ENCODE measurements around the gene NINJ2. TPM values are rescaled to one million over a fixed set of nuclear protein-coding genes. Genes with fewer than 3 reads are reported as not detected.

Gene NINJ2
- total RNA-seq, 4 donors from 2014 or later: 8.6 to 28.9 (median 17.5) TPM

- no peak for TF ChIP-seq CTCF (IDR thresholded peaks at IDR 0.05)
- ATAC-seq (ENCODE audit: low FRiP score) (no peak), DNase-seq (ENCODE audit: low spot score) (no peak)
Measured at GRCh38 chr12:681568-682256, 18.5 kb upstream of the NINJ2 start.

DNA sequence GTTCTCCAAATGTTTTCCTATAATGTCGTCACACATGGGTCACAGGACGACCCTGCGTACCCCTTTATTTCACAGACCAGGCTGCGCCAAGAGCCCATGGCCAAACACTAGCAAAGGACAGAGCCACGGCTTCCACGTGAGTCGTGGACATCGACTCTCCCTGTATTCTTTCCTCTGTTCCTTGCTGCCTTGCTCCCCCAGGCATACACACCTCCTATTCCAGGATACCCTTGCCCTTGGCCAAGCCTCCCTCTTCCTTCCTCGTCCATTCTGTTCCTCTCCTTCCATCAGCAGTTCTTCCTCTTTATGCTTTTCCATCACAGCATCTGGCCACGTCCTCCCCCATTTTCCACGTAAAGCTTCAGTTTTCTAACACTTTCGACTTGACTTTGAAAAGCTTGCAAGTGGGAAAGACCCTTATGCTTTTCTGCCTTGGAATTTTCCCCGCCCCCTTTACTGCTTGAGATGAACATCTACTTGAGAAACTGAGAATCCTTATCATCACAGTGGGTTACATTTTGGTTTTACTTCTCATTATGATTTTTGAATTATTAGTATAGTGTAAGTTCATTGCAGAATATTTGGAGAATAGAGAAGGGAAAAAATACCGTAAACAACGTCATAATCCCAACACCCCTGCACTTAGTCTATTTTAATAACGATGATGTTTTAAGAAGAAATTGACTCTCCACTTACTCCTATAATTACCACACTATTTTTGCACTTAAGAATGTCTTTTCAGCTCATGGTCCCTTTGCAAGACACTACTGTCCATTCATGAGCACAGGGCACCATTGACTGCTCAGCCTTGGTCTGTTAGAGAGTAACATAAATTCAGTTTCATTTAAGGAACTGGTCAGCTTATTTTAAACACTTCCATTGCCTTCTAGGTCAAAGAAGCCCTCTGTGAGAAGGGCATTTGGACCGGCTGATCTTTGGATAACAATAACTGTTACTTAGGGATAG lies 15.8 kb upstream of the NINJ2 start:
- ATAC-seq (ENCODE audit: low FRiP score) (no peak), DNase-seq (ENCODE audit: low spot score) (no peak)

DNA sequence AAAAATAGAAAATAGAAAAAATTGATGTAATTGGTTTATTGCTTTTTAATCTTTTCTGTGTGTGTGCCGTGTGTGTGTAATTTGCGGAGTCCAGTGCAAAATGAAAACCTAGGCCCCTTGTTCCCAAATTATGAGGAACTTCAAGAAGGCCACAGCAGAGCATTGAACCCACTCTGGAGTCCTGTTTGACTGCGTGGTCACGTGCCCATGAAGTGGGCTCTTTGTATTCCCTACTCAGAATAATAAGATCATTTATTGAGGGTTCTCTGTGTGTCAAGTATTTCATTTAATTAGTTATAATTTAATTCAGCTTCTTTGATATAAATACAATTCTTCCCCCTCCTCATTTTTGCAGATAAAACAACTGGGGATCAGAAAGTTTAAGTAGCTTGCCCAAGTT lies 12.3 kb upstream of the NINJ2 start:
- TF ChIP-seq CTCF (IDR thresholded peaks at IDR 0.05): no peak
- DNase-seq (ENCODE audit: low spot score) (no peak), ATAC-seq (ENCODE audit: low FRiP score) (no peak)

More for the DNA sequence above, 15.8 kb upstream of the NINJ2 start:
- no peak for TF ChIP-seq CTCF (IDR thresholded peaks at IDR 0.05)

DNA sequence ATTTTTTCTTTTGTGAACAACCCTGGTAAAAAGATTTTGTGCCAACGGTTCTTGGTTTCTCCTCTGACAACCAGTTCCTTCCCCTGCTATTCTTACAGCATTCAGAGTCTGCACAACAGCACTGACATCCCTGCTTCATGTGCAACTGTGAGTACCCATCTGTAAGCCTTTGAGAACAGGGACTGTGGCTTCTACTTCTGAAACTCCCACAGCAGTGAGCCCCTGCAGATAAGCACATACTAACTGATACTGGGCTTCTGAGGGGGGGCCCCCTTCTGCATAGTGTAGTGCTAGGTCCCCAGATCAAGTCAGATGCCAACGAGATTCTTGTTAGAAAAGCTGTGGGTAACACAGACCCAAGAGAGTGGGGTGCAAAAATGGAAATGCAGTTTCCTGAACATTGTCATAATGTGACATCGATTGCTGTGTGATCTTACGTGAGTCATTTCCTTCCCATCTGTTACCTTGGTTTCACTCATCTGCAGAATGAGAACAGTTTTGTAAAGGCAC lies 11.1 kb upstream of the NINJ2 start:
- no peak for ATAC-seq (ENCODE audit: low FRiP score)

DNA sequence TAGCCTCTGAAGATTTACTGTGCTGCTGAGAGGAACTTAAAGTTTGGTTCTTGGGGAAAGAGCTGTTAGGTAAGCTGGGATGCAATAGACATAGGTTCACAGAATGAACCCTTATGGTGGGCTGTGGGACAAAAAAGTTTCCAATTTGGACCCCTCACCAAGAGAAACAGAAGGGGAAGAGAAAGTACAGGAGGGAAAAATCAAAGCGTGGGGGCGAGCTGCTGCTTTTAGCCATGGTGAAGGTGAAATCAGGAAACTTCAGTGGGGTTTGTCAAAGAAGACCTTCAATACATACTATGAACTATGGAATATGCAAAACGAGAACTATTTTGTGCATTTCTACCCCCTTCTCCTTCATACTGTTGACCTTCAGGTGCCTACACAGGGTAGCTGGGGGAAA lies 10.6 kb upstream of the NINJ2 start:
- no peak for TF ChIP-seq CTCF (IDR thresholded peaks at IDR 0.05)
- ATAC-seq (ENCODE audit: low FRiP score) (no peak), DNase-seq (ENCODE audit: low spot score) (no peak)

More for the DNA sequence above, 11.1 kb upstream of the NINJ2 start:
- TF ChIP-seq CTCF (IDR thresholded peaks at IDR 0.05): no peak
- DNase-seq (ENCODE audit: low spot score): no peak

DNA sequence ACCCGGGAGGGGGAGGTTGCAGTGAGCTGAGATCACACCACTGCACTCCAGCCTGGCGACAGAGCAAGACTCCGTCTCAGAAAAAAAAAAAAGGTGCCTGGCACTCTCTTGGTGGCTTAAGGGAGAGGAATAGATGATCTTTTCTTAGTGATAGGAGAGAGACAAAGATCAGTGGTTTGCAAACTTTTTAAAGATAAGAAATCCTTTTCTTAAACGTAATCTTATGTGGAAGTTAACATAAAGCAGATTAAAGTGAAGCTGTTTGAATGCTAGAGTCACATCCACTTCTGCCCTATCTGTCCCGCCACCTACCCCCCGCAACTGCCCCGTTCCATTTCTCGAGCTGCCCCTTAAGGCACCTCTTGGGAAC lies 6.3 kb upstream of the NINJ2 start:
- no peak for TF ChIP-seq CTCF (IDR thresholded peaks at IDR 0.05)
- DNase-seq (ENCODE audit: low spot score): no peak
- no peak for ATAC-seq (ENCODE audit: low FRiP score)

Measured in omental fat pad (tissue), 4 donors.